HEK293 (cell line): ENCODE data around the gene VEGFB.
A peak's percentile ranks its signal among the peaks of the same experiment; 100 is the strongest.

Experiments
- CTCF ChIA-PET: fragments of 350-600 bp; formaldehyde crosslinking; extraction: SDS; loops from one replicate; lab custom pipeline; 2021; ENCODE audit warnings: antibody characterized with exemption; lab: Yijun Ruan, JAX
- POLR2A ChIA-PET: fragments of 300-600 bp; formaldehyde crosslinking; extraction: SDS; loops from one replicate; lab custom pipeline; 2020; ENCODE audit warnings: antibody characterized with exemption, inconsistent platforms; lab: Yijun Ruan, JAX
- H3K27ac ChIP-seq: fragments of 200-500 bp; sonication (Bioruptor generic); 2 replicates; pipeline ENCODE4 v1.5.1; 2014; ENCODE audit warnings: low read depth, low read length, control low read depth, inconsistent platforms; ENCODE audit errors: extremely low read depth
- H3K36me3 ChIP-seq, 2 experiments: fragments of 200-500 bp in 1 of 2; sonication (Bioruptor generic) in 1 of 2; 1 replicate in 1 of 2; 2 replicates in 1 of 2; pipeline ENCODE4 v1.5.1; 2014 to 2017; ENCODE audit warnings: inconsistent platforms in 2 of 2, low read length in 2 of 2; ENCODE audit not compliant: control insufficient read depth in 2 of 2, insufficient read depth in 1 of 2
- H3K4me1 ChIP-seq: fragments of 200-500 bp; sonication (Bioruptor generic); 2 replicates; pipeline ENCODE4 v1.5.1; 2014; ENCODE audit warnings: mild to moderate bottlenecking, low read length, inconsistent platforms; ENCODE audit not compliant: control insufficient read depth, insufficient read depth
- H3K4me3 ChIP-seq: 2 replicates; pipeline ENCODE4 v1.5.1; 2011; ENCODE audit warnings: low read depth, mild to moderate bottlenecking, control low read depth, low read length, moderate library complexity
- H3K9me3 ChIP-seq: fragments of 200-500 bp; sonication (Bioruptor generic); 2 replicates; pipeline ENCODE4 v1.5.1; 2014; ENCODE audit warnings: low read depth, low read length, inconsistent platforms; ENCODE audit not compliant: control insufficient read depth, insufficient read depth
- GLI4 ChIP-seq: fragments of 450-650 bp; formaldehyde crosslinking; IDR thresholded peaks from 2 replicates; pipeline ENCODE4 v1.5.1; 2016; ENCODE audit warnings: missing biosample characterization, missing genetic modification characterization
- KLF17 ChIP-seq: fragments of 450-650 bp; formaldehyde crosslinking; IDR thresholded peaks from 2 replicates; pipeline ENCODE4 v1.5.1; 2016; ENCODE audit warnings: missing biosample characterization, missing genetic modification characterization
- SETDB1 ChIP-seq: IDR thresholded peaks from one replicate; pipeline ENCODE4 v1.6.1; 2017; ENCODE audit warnings: mild to moderate bottlenecking, low read length, moderate library complexity, mixed read lengths; ENCODE audit not compliant: insufficient read length
- ZBTB49 ChIP-seq: fragments of 450-650 bp; formaldehyde crosslinking; IDR thresholded peaks from 2 replicates; pipeline ENCODE4 v1.5.1; 2016; ENCODE audit warnings: missing biosample characterization, missing genetic modification characterization, low read depth
- ZIC2 ChIP-seq: fragments of 450-650 bp; formaldehyde crosslinking; IDR thresholded peaks from 2 replicates; pipeline ENCODE4 v1.5.1; 2016; ENCODE audit warnings: missing biosample characterization, missing genetic modification characterization
- ZNF16 ChIP-seq: fragments of 450-650 bp; formaldehyde crosslinking; IDR thresholded peaks from 2 replicates; pipeline ENCODE4 v1.5.1; 2016; ENCODE audit warnings: low read depth, missing biosample characterization, missing genetic modification characterization
- ZNF169 ChIP-seq: fragments of 450-650 bp; formaldehyde crosslinking; IDR thresholded peaks from 2 replicates; pipeline ENCODE4 v1.5.1; 2016; ENCODE audit warnings: missing biosample characterization, missing genetic modification characterization
- ZNF266 ChIP-seq: fragments of 450-650 bp; formaldehyde crosslinking; IDR thresholded peaks from 2 replicates; pipeline ENCODE4 v1.5.1; 2016; ENCODE audit warnings: missing biosample characterization, missing genetic modification characterization, low read depth
- ZNF341 ChIP-seq: fragments of 450-650 bp; formaldehyde crosslinking; IDR thresholded peaks from 2 replicates; pipeline ENCODE4; 2016; ENCODE audit warnings: low read depth, missing biosample characterization, missing genetic modification characterization
- ZNF391 ChIP-seq: fragments of 450-650 bp; formaldehyde crosslinking; IDR thresholded peaks from 2 replicates; pipeline ENCODE4 v1.5.1; 2016; ENCODE audit warnings: low read depth, missing biosample characterization, missing genetic modification characterization, borderline replicate concordance
- ZNF473 ChIP-seq: fragments of 450-650 bp; formaldehyde crosslinking; IDR thresholded peaks from 2 replicates; pipeline ENCODE4 v1.5.1; 2017; ENCODE audit warnings: missing biosample characterization, missing genetic modification characterization
- ZNF621 ChIP-seq: fragments of 450-650 bp; formaldehyde crosslinking; IDR thresholded peaks from 2 replicates; pipeline ENCODE4 v1.5.1; 2017; ENCODE audit warnings: missing biosample characterization, missing genetic modification characterization
- ZNF830 ChIP-seq: fragments of 450-650 bp; IDR thresholded peaks from 2 replicates; pipeline ENCODE4 v1.5.0; 2018; ENCODE audit warnings: missing biosample characterization, missing genetic modification characterization, low read depth, mild to moderate bottlenecking, moderate library complexity
- TF ChIP-seq, protein P1 (sequence below): fragments of 450-650 bp; formaldehyde crosslinking; IDR thresholded peaks from 2 replicates; pipeline ENCODE4 v1.5.1; 2016; ENCODE audit warnings: missing biosample characterization, missing genetic modification characterization

The VEGFB gene

DNA sequence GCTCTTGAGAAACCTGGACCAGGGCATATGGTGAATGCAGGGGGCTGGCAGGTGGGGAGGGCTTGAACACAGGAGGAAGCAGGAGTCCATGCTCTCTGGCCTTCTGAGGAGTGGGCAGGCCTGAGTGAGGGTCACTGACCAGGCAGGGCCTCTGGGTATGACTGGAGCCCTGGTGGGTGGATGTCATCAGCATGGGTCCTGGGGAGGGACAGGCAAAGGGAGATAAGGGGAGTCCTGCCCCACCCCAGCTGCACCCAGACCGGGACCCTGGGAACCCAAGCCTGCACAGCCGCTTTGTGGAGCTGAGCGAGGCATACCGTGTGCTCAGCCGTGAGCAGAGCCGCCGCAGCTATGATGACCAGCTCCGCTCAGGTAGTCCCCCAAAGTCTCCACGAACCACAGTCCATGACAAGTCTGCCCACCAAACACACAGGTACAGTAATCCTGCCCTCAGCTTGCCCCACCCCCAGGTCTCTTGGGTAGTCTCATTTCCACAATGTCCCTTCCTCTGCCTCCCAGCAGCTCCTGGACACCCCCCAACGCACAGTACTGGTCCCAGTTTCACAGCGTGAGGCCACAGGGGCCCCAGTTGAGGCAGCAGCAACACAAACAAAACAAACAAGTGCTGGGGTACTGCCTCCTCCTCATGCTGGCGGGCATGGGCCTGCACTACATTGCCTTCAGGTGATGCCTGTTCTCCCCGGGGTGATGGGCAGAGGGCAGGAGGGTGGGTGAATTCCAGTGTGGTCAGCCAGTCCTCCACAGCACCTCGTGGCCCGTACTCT lies 2.0 kb upstream of the VEGFB start:
- H3K4me1 ChIP-seq = no peaks in the 10 kb centered on the region
- peaks cover 0 to 14% of the 10 kb centered on the region in 2 experiments; a peak in 1 of 3 replicates for H3K36me3 ChIP-seq
- TF ChIP-seq ZNF266 (tag by site-specific recombination) (no peak), ZNF169 (no peak), GLI4 (tag by site-specific recombination) (no peak), ZIC2 (tag by site-specific recombination) (peak; percentile 44), ZNF473 (tag by site-specific recombination) (no peak)
- TF ChIP-seq, all 188 proteins: peak for 1
- CTCF ChIA-PET = interaction anchor here (0.6 to 2.3 kb wide), 5 partner anchors 18 to 395 kb away, joined by 3 to 12 read pairs (median 3); partner anchors contain the start of gene PLCB3
- H3K27ac ChIP-seq = no peak overlapping the region
- H3K9me3 ChIP-seq = no peaks in the 10 kb centered on the region
- H3K4me3 ChIP-seq = no peak overlapping the region
- POLR2A ChIA-PET = interaction anchor here (0.7 to 3.5 kb wide), 4 partner anchors 9 to 173 kb away, joined by 3 to 18 read pairs (median 8); partner anchors contain the start of genes FKBP2 and STIP1

- Histone ChIP-seq H3K27ac (no peak overlapping the region), H3K4me3 (no peak overlapping the region), H3K36me3 (peaks cover 0 to 20% of the 10 kb centered on the region in 2 experiments; a peak in 1 of 3 replicates), H3K4me1 (no peaks in the 10 kb centered on the region), H3K9me3 (no peaks in the 10 kb centered on the region)
- TF ChIP-seq ZNF341 (tag by site-specific recombination) (no peak), ZBTB49 (no peak), KLF17 (no peak), ZNF391 (tag by site-specific recombination) (no peak), SETDB1 (no peak), ZNF16 (no peak), ZNF621 (tag by site-specific recombination) (no peak), ZNF830 (tag by site-specific recombination) (no peak)
- TF ChIP-seq, protein P1, sequence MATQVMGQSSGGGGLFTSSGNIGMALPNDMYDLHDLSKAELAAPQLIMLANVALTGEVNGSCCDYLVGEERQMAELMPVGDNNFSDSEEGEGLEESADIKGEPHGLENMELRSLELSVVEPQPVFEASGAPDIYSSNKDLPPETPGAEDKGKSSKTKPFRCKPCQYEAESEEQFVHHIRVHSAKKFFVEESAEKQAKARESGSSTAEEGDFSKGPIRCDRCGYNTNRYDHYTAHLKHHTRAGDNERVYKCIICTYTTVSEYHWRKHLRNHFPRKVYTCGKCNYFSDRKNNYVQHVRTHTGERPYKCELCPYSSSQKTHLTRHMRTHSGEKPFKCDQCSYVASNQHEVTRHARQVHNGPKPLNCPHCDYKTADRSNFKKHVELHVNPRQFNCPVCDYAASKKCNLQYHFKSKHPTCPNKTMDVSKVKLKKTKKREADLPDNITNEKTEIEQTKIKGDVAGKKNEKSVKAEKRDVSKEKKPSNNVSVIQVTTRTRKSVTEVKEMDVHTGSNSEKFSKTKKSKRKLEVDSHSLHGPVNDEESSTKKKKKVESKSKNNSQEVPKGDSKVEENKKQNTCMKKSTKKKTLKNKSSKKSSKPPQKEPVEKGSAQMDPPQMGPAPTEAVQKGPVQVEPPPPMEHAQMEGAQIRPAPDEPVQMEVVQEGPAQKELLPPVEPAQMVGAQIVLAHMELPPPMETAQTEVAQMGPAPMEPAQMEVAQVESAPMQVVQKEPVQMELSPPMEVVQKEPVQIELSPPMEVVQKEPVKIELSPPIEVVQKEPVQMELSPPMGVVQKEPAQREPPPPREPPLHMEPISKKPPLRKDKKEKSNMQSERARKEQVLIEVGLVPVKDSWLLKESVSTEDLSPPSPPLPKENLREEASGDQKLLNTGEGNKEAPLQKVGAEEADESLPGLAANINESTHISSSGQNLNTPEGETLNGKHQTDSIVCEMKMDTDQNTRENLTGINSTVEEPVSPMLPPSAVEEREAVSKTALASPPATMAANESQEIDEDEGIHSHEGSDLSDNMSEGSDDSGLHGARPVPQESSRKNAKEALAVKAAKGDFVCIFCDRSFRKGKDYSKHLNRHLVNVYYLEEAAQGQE (tag by site-specific recombination) = no peak
- ChIA-PET POLR2A (interaction anchor here (0.7 to 3.5 kb wide), 4 partner anchors 8 to 172 kb away, joined by 3 to 18 read pairs (median 8); partner anchors contain the start of genes FKBP2 and STIP1), CTCF (interaction anchor here (0.7 to 2.3 kb wide), 6 partner anchors 12 to 396 kb away, joined by 3 to 12 read pairs (median 3); partner anchors contain the start of gene PLCB3)
Observed at GRCh38 chr11:64232967-64233315, 1.4 kb upstream of the VEGFB start.
